Activated CD4-positive, alpha-beta T cell treated with anti-CD3 and anti-CD28 coated beads, Interleukin-2, amount 50 U/mL, for 24 hours (primary cell): ENCODE data around the gene POLR1D.
"Not testable (repeated sequence)": the region's sequence is repeated elsewhere in the genome, so short reads cannot be mapped to it uniquely, and the experiment has no call there.

Experiments
- DNase-seq, 2 donors: peaks; one replicate each; pipeline ENCODE4 v3.0.0-alpha.2; 2020; ENCODE audit warnings: low read depth in 1 of 2, low spot score in 1 of 2

Gene POLR1D

DNA sequence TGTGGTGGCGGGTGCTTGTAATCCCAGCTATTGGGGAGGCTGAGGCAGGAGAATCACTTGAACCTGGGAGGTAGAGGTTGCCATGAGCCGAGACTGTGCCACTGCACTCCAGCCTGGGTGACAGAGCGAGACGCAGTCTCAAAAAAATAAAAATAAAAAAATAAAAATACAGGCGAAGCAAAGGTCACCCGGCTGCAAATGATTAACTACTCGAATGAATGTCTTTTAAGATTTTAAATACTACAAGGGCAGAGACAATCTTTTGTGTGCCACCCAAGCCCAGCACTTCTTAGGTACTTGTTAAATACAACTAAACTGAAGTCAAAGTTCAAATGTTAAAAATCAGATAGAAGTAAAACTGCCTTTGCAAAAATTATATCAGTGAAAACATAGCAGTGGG, 8.1 kb upstream of the POLR1D start:
- no peak for DNase-seq

DNA sequence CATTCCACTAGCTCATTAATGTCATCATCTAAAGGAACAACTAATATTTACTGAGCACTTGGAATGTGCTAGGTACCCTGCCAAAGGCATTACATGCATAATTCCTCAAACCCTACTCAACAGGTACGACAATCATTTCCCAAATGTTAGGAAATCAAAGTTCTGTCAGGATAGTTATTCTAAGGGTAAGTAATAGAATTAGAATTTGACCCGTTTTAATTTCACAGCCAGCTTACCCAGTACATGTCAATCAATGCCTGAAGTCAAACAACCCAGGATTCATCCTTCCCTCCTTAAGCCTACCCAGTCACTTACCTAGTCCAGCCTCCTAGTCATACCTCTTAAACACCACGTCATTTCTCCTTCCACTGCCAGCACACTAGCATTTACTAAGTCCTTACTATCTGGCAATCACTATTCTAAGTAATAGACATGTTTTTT, 3.8 kb upstream of the POLR1D start:
- DNase-seq = no peak

DNA sequence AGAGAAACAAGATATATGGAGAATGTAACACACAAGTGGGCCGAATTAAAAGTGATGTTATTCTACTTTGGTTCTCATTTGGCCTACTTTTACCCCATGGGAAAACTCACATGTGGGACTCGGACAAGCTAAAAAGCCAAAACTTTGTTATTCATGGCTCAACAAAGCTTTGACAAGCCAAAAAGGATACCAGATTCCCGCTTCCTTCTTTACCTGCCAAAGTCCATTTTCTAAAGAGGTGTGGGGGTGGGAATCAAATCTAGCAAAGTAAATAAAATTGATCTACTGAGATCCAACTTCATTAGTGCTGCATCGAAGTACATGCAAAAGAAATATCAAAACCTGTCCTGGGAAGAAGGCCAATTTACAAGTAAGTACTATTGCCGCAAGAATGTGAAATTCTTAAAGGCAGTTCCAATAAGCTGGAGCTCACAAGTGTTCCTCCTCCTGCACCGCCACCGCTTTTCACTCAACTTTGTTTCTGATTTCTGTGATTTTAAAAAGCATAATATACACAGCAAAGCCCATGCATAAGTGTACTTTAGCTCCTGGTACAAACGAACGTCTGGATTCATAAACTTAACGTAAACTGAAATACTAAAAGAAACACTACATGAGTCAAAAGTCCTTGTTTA, 2.5 kb upstream of the POLR1D start:
- no peak for DNase-seq

DNA sequence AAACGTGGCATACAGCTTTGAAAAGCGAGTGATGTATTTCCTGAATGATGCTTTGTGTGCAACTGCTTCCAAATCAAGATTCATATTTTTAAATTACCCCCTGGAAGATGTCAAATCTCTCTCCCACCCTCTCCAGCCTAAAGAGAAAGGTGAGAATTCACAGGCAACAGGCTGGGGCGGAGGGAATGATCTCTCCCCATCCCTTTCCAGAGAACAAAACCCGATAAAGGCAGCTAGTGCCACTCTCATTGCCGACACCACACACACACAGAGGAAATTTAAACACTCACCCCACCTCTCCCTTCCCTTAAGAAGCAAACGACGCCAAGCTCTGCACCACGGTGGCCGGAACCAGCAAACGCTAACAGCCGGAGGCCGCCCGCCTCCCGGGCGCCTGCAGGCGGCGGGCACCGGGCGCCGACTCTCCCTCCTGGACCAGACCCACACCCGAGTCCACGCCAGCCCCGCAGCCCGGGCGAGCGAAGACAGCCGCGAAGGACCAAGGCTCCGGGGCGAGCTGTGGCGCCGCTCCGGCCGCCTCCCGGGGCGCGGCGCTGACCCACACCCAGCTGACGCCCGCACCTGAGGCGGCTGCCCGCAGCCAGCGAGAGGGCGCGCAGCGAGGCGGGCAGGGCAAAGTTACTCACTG, 1.8 kb upstream of the POLR1D start:
- peak in 1 of 2 donors; percentile 28 for DNase-seq

DNA sequence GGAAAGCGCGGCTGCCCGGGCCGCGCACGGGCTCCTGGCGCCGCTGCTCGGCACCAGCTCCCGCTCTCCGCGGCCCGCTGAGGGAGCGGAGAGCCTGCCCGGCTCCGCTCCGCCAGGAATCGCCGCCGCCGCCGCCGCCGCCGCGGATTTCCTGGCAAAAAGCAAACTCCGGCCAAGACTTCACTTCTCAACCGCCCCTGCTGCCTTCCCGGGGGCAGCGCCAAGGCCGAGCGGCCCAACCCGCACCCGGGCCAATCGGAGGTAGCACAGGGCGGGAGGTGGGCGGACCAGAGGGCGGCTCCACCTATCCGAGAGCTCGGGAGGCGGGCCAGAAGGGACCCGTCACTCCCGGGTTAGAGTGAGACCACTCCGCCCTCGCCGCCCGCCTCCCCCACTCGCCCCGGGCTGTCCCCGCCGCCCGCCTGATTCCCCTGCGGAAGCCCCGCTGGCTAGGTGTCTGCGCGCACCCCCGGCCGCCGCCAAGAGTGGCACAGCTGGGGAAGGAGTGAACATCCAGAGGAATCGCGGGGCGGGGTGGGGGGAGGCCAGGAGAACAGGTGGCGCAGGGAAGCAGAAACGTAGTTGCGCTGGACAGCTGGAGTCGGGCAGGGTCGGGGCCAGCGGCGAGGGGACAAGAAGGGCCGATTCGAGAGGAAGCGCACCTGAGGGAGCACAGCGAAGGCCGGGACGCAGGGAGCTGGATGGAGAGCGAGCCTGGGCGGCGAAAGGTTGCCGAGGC, 1.1 kb upstream of the POLR1D start, which contains the start of gene LNX2:
Gene LNX2 (minus strand): TSS at position 153 of the 739 bp plus-strand sequence. CDS start 38,826 bp downstream, outside the sequence.
- peak; percentile 93 to 94 for DNase-seq

DNA sequence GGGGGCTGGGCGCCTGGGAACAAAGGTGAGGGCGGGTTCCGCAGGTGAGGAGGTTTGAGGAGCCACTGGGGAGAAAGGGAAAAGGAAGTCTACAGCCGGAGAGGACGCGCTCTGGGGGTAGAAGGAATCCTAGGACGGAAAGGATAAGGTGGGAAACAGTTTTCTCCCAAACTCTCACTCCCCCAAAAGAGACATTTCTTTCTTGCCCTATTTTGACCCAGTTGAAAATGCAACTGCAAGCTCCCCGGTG, 651 bp upstream of the POLR1D start:
- DNase-seq = no peak

DNA sequence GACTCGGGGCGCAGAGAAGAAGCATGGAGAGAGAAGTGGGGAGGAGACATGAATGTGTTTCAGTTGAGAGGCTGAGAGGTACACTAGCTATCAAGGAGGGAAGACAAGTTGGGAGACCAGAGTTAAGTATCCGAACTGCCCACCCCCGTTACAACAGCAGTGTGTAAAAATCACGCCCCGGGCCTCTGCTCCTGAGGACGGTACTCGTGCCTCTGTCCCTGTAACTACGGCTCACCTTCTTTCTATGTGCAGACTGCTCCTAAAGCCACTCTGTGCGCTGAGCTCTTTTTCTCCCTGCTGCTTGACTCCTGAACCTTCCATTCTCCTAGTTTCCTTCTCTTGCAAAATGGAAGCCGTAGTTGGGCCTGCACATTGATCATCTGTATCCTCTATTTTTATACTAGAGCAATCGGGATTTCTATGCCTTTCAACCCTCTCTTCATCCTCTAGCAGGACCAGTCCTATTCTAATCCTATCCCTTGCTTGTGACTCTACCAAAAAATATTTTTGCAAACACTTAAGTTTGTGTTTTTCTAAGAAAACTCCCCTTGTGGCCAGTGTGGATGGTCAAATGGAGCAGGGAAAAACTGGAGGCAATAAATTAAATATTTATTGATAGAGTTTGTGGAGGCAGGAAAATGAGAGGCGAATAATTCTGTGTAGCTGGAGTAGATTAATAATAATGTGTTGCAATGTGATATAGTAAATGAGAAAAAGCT, 569 bp downstream of the POLR1D start:
- peak in 1 of 2 donors; percentile 3 for DNase-seq

DNA sequence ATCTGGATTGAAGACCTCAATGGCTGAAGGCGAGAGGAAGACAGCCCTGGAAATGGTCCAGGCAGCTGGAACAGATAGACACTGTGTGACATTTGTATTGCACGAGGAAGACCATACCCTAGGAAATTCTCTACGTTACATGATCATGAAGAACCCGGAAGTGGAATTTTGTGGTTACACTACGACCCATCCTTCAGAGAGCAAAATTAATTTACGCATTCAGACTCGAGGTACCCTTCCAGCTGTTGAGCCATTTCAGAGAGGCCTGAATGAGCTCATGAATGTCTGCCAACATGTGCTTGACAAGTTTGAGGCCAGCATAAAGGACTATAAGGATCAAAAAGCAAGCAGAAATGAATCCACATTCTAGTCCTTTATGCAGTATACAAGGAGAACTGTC, 1.2 kb downstream of the POLR1D start:
- DNase-seq = no peak

DNA sequence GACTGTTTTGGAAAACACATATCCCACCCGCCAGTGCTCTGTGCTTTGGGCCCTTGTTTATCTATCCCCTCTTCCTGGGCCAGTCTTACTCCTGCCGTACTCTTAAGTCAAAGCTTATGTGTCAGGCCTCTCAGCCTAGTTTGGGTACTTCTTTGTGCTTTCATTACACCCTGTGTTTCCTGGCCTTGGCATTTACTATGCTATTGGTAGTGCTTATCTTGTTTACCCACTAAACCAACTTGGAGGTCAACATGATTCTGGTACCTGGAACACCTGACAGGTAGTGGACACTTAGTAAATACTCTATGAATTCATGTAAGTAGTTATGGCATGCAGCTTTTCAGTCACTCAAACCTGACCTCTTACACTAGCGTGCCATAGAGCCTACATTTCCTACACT, 2.4 kb downstream of the POLR1D start:
- no peak for DNase-seq

DNA sequence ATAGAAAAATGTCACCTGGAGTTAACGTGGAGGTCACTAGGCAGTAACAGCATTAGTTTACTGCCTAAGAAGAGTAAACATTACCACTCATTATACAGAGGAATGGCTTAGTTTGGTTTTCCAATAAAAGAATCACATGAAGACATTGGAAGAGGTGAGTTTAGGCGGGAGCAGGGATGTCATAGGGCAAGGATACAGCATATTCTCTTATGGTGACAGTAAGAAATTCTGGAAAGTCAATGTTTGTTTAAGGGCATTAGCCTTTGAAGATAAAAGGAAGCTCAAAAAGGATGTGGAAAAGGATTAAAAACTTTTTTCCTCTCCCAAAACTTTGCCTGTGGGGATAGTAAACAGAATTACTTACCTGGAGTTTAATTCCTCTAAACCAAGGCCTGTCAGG, 4.1 kb downstream of the POLR1D start:
- no peak for DNase-seq

DNA sequence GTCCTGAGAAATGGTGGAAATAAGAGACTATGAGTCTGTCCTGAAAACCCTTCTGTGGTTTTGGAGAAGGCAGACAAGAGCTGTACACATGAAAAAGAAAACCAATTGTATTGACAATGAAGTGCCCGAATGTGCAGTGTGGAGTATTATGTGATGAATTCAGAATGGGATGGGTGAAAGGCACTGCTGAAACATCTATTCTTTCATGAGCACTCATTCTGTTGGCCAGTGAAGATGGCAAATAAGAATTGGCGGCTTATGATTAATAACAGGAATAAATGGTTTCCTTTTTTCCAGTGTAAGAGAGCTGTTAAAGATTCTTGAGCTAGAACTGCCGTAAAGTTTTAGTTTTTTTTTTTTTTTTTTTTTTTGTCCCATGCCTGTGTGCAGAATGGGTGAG, 5.7 kb downstream of the POLR1D start:
- DNase-seq = no peak

DNA sequence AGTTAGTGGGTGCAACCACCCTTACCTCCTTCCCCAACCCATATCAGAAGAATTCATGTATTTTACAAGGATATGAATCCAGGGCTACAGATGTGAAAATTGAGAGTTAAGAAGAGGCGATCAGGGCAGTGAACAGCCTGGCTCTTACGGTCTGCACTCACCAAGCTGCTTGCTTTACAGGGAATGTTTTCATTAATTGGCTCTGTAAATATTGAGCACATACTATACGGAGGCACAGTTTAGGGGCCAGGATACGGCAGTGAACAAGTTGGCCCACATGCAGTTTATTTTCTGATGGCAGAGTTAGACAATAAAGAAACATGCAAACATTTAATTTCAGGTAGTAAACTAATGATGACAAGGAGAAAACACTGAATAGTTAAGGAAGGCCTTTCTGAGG, 6.4 kb downstream of the POLR1D start:
- DNase-seq = no peak

DNA sequence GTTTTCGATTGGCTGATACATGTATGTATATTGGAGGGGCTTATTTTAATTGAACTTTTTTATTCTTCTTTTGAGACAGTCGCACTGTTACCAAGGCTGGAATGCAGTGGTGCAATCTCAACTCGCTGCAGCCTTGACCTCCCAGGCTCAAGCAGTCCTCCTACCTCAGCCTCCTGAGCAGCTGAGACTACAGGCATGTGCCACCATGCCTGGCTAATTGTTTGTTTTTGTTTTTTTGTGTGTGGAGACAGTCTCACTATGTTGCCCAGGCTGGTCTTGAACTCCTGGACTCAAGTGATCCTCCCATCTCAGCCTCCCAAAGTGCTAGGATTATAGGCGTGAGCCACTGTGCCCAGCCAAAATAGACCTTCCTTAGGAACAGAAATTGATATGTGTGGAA, 7.1 kb downstream of the POLR1D start:
- not testable (repeated sequence) for DNase-seq

DNA sequence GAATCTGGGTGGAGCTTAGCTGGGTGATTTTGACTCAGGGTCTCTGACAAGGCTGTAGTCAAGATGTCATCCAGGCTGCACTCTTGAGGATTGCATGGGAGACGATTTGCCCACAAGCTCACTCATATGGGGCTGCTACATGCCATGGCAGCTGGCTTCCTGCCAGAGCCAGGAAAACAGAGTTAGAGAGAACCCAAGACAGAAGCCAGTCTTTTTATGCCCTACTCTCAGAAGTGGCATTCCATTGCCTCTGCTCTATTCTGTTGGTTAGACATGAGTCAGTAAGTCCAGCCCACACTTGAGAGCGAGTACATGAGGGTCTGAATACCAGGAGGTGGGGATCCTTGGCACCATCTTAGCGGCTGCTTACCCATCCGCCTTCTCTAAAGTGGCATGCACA, 9.5 kb downstream of the POLR1D start:
- no peak for DNase-seq

DNA sequence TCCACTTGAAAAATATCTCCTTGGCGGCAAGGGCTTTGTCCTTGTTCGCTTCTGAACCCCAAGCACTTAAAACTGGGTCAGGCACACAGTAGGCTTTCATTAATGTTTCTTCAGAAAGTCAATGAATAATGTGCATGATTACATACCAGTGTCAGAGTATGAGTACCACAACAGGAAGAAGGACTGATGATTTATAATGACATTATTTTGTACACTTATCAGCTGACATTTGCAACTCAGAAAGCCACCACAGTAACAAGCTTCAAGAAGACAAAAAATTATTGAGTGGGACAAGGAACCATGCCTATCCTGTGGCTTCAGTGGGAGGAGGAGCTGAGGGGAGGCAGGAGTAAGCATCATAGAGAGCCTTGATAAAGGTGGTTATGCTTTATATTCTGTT, 10.0 kb downstream of the POLR1D start:
- no peak for DNase-seq

DNA sequence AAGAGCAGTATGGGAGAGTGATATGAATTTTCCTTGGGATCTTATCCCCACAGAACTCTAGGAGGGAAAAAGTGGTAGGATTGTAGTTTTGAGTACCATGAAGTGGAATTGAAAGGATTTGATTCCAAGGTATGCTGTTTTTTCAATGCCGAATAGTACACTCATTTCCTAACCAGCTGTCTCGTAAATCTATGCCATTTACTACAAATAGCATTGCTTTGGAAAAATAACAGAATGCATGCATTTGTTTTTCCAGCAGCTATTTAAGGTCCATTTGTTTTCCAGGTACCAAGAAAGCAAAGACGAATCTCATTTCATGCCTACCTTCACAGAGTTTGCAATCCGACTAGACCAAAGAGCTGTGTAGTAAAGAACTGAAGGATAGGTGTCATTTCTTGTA, 10.5 kb downstream of the POLR1D start:
- DNase-seq = no peak

DNA sequence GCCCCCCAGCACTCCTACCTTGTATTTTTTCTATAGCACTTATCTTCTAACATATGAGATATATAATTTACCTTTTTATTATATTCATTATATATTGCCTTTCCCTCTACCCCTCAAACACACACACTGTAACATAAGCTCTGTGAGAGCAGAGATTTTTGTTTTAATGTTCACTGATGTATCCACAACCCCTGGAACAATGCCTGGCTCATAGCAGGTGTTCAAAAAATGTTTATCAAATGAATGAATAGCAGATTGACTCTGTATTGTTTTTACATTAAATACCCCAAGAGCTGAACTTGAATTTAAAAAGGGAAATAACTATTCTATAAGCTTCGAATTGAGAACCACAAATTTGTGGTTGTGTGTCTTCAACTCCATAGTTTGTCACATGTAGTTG, 11.0 kb downstream of the POLR1D start:
- no peak for DNase-seq

DNA sequence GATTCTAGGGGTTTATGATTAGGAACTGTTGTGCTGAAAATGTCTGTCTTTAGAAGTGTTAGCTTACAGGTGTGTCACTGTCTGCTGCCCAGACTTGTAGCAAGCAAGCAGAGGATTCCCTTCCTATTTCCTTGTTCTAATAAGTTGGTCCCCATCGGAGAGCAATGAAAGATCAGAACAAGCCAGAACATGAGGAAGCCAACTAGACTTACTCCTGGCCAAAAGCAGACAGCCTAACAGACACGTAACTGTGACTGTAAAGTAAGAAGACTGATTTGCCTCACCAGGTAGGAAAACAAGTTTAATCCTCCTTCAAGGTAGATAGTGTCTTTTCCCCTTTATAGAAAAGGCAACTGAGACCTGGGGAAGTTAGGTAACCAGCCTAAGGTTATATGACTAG, 12.5 kb downstream of the POLR1D start:
- no peak for DNase-seq

DNA sequence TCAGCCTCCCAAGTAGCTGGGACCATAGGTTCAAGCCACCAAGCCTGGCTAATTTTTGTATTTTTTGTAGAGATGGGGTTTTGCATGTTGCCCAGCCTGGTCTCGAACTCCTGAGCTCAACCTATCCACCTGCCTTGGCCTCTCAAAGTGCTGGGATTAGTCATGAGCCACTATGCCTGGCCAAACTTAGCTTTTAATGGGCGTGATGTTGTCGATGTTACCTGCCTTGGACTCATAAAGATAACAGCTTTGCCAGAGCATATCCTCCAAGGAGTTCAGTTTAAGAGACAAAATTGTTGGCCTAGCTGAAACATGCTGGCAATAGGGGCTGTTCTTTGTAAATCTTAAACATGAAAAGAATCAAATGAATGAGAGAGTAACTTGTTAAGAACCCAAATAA, 13.1 kb downstream of the POLR1D start:
- DNase-seq = no peak

DNA sequence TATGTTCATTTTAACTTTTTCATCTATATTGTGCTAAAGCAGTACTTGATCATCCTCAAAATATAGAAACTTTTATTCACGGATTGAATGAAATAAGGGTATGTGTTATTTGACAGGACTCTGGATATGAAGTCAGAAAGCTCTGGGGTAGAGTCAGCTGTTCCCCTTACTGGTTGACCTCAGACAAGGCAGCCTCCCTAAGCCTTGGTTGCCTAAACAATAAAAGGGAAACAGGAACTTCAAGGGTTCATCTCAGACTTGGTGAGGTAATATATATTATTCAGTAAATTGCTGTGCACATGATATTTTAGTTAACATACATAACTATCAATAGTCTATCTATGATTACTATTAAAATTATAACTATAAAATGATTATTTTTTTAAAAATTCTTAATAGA, 13.6 kb downstream of the POLR1D start:
- no peak for DNase-seq

DNA sequence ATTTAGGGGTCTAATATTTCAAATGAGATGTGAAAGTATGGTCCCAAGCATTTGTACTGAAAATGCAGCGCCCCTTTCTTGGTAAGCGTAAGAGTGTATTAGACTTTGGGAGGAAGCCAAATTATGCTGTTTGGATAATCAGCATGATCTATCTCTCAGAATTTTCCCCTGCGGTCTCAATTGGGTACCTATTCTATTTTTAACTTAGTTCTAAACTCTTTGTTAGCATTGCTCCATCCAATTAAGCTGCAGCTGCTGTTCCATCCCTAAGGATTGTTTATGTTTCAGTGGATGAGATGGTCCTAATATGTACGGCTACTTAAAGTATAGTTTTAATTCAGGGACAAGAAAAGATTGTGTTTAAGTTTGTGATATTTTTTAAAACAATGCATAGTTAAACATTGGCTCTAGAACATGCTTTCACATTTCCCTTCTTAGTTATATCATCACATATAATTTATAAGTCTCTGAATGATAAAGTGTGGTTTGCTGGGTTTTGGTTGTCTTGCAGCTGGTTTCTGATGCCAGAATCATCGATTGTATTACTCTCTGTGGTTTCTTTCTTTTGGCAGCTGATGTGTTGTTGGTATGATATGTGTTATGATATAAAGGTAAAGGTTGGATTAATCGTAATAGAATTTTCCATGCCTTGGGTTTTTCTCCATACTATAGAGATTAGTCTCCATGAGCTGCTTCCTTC, 15.0 kb downstream of the POLR1D start:
- no peak for DNase-seq

DNA sequence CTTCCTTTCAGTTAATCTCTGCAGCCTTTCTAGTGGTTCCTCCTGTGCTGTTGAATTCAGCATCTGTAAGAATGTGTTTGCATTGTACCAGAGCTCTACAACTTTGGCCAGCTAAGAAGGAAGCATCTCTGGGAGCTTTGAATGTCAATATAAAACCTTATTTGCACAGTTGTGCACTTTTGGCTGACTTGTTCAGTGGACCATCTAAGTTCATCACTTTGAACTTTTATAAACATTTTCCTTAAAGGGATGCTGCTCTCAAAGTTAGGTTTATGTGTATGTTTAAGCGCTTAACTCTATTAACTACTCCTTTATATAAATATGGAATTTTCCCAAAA, 15.6 kb downstream of the POLR1D start:
- no peak for DNase-seq
